GM19463 (cell line): ENCODE measurements around the gene GBGT1.
A peak's percentile ranks its signal among the peaks of the same experiment; 100 is the strongest.

Experiments used
- ATAC-seq: cut with Tn5 transposase; IDR thresholded peaks from one replicate; pipeline ENCODE4 v1.9.1; 2021; ENCODE audit warnings: mild to moderate bottlenecking, moderate library complexity; ENCODE audit not compliant: unreplicated experiment

GBGT1 gene

DNA sequence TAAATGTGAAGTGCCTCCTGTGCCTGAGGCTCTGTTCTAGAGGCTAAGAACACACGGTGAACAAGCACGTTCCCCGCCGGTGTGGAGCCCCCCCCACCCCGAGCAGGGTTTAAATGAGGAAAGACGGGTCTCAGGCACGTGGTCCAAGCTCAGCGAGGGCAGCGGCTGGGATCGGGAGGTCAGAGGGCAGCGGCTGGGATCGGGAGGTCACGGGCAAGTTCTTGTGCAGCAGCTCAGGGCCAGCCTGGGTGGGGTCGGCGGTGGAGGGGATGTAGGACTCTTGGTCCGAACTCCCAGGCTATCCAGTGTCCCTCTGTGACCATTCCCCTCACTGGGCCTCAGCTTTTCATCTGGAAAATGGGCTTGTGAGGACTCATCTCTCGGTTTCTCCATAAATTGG lies 2.7 kb upstream of the GBGT1 start:
- no peak for ATAC-seq

GRCh38 chr9:133165452-133165730 lies 1.7 kb upstream of the GBGT1 start:
- no peak for ATAC-seq

DNA sequence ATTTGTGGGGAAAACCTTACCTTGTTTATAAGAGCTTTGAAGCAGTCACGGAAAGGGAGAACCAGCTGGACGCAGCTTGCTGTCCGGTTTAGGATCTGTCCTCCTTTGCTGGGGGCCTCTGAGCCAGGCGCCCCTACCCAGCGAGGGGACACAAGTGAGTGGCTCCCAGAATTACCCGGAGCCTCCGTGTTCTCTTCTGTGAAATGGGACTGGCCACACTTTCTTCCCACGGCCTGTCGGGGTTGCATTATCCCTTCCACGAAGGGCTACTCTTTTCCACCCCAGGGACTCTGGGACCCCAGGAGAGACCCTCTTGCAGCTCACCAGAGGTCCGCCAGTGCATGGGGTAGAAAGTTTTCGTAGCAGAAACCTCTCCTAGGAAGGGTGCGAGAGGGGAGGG lies 477 bp upstream of the GBGT1 start:
- no peak for ATAC-seq

GRCh38 chr9:133162861-133163503 lies 732 bp downstream of the GBGT1 start:
- ATAC-seq: no peak

DNA sequence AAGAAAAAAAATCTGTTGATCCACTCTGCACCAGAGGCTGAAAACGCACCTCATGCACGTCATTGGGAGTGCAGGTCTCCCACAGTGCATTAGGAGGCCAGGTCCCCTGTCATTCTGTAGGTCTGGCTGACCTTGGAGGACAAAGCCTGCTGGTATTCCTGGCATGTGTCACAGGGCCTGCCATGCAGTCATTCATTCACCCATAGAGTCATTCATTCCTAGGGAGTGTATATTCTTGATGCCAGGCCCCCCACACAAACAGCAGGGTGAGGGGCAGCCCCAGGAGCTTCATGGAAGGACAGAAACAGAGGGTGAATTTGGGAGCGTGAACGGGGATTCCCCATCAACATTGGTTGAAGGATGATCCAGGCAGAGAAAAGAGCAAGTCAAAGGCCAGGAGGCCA lies 2.2 kb downstream of the GBGT1 start:
- no peak for ATAC-seq

DNA sequence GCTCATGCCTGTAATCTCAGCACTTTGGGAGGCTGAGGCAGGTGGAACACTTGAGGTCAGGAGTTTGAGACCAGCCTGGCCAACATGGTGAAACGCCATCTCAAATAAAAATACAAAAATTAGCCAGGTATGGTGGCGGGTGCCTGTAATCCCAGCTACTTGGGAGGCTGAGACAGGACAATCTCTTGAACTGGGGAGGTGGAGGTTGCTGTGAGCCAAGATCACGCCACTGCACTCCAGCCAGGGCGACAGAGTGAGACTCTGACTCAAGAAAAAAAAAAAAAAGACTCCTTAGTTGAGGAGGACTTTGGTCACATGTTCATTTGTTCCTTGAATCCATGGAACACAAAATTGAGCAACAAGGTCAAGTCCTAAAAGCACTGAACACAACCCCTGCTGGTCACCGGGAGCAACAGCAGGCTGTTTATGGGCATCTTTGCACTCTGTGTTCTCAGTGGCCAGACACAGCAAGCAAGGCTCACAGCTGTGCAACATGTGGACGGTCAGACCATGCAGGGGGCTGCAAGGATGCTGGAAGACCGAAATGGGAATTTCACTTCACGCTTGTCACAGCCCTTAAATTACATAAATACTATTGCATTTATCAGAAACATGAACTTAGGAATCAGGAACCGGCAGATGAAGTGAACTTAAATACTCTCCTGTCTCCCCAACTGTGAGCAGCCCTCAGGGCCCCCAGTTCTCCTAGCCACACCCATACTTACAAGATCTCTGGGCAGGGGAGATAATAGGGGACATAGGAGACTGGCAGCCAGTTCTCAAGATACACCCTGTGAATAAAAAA lies 2.8 kb downstream of the GBGT1 start:
- ATAC-seq: no peak

GRCh38 chr9:133158695-133159094 lies 5.0 kb downstream of the GBGT1 start:
- ATAC-seq: no peak

- no peak for ATAC-seq
These were observed 8.6 kb downstream of the GBGT1 start for GRCh38 chr9:133155156-133155555.

- ATAC-seq: no peak
These were observed 9.4 kb downstream of the GBGT1 start for GRCh38 chr9:133154097-133154989.

GRCh38 chr9:133153227-133154096 lies 10.3 kb downstream of the GBGT1 start:
- ATAC-seq: no peak

GRCh38 chr9:133151601-133152525 lies 11.9 kb downstream of the GBGT1 start:
- no peak for ATAC-seq

GRCh38 chr9:133151041-133151440 lies 12.7 kb downstream of the GBGT1 start:
- ATAC-seq: no peak

- peak; percentile 67 for ATAC-seq
These were observed 14.3 kb downstream of the GBGT1 start for GRCh38 chr9:133149130-133150015.

- peak; percentile 21 for ATAC-seq
These were observed 15.2 kb downstream of the GBGT1 start for GRCh38 chr9:133148199-133149129.

GRCh38 chr9:133147412-133148198 lies 16.1 kb downstream of the GBGT1 start:
- ATAC-seq: no peak

DNA sequence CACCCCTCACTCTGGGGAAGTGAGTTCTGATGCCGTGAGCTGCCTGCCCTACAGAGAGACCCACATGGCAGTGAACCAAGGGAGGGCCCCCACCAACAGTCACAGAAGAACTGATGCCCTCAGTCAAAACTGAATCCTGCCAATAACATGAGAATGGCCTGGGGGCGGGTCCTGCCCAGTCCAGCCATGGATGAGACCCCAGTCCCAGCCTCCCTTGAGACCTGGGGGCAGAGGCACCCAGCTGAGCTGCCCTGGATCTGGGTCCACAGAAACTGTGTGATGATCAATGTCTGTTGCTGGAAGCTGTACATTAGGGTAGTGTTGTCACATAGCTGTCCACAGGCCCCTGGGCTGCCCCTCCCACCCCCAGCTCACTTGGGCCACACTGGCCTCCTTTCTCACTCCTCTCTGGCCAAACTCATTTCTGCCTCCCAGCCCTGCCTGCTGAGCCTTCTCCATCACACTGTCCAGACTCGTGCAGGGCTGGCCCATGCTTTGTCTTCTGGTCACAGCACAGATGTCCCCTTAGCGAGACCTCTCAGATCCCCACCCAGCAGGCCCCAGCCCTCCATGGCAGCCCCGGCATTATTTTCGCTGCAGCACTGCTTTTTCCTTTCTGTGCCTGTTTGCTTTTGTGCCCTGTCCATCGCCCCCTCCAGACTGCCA lies 16.8 kb downstream of the GBGT1 start:
- no peak for ATAC-seq
